Choroid plexus epithelial cell (primary cell): ENCODE measurements around the gene NDUFC1.

Experiments used
- DNase-seq: peaks from one replicate; pipeline ENCODE4 v3.0.0-alpha.2; 2010; ENCODE audit warnings: low read depth
- H3K4me3 ChIP-seq: 2 replicates; pipeline ENCODE4 v1.5.1; 2011; ENCODE audit warnings: low read depth, mild to moderate bottlenecking, control low read depth, low read length, moderate library complexity
- TF ChIP-seq, protein P1 (sequence below): conservative IDR thresholded peaks from 2 replicates; pipeline ENCODE4 v1.5.1; 2011; ENCODE audit warnings: low read depth, mild to moderate bottlenecking, control low read depth, inconsistent platforms, low read length, moderate library complexity

Gene NDUFC1

DNA sequence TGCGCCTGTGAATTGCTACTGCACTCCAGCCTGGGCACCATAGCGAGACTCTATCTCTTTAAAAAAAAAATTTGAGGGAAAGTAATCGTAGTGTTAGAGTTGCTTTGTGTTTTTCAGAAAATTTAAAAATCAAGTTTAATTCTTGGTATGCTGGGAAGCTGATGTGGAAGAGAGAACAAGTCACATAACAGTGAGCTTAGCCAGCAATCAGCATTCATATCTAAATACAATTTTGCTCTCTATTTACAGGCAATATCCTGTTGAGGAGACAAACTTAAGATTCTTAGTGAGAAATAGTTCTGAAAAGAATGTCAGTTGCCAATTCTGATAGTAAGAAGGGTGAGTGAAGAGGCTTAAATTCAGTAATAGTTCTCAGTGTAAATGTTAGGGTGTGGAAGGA is 9.6 kb upstream of the NDUFC1 start:
- DNase-seq, result peak; percentile 18
- no peak overlapping the region for H3K4me3 ChIP-seq
- TF ChIP-seq, protein P1, sequence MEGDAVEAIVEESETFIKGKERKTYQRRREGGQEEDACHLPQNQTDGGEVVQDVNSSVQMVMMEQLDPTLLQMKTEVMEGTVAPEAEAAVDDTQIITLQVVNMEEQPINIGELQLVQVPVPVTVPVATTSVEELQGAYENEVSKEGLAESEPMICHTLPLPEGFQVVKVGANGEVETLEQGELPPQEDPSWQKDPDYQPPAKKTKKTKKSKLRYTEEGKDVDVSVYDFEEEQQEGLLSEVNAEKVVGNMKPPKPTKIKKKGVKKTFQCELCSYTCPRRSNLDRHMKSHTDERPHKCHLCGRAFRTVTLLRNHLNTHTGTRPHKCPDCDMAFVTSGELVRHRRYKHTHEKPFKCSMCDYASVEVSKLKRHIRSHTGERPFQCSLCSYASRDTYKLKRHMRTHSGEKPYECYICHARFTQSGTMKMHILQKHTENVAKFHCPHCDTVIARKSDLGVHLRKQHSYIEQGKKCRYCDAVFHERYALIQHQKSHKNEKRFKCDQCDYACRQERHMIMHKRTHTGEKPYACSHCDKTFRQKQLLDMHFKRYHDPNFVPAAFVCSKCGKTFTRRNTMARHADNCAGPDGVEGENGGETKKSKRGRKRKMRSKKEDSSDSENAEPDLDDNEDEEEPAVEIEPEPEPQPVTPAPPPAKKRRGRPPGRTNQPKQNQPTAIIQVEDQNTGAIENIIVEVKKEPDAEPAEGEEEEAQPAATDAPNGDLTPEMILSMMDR, result no peak

DNA sequence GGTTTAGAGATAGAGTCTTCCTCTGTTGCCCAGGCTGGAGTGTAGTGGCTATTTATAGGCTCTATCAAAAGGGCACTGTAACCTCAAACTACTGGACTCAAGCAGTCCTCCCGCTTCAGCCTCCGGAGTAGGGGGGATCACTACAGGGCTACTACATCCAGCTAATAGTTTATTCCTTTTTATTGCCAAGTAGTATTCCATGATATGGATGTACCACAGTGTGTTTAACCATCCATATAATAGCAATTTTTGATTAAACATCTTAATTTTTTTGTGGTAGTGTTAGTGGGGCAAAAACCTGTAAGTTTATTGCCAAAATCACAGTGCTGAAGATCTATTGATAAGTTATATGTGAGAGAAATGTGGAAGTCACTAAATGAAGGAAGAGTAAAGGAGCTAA is 2.6 kb upstream of the NDUFC1 start:
- TF ChIP-seq, protein P1, result no peak
- no peak overlapping the region for H3K4me3 ChIP-seq
- DNase-seq, result no peak

DNA sequence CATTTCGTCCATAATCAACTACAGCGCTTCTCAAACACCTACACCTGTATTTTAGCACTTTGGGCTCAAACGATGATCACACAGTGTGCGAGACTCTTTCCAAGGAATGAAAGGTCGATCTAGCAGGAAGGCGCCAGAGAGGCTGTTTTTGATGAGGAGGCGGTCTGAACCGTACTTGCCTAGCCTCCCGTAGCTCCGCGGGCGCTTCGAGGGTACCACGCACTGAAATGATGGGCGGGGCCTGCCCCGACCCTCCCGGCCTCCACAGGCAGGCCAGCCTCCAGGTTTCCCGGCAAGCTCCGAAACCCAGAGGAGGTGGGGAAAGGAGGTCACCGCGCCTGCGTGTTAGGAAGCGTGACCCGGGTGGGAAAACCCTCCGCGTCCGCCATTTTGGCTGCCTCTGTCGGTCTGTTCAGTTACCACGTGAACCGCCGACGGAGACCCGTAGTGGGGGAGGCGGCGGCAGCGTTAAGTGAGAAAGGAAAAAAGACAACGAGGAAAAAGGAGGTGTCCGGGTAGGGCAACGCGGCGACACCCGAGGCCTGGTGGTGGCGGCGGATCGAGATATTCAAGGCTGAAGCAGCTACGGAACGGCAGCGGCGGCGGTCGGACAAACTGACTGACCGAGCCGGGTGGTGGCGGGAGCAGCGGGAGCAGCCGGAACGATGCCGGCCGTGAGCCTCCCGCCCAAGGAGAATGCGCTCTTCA is 1.0 kb downstream of the NDUFC1 start, which contains the start of gene NAA15:
Gene NAA15 (plus strand): TSS at position 393 of the 708 bp plus-strand sequence. CDS start 273 bp downstream, at position 666.
- TF ChIP-seq, protein P1, result peak; percentile 9
- H3K4me3 ChIP-seq, result peak within 1 kb of the TSS; percentile 98

DNA sequence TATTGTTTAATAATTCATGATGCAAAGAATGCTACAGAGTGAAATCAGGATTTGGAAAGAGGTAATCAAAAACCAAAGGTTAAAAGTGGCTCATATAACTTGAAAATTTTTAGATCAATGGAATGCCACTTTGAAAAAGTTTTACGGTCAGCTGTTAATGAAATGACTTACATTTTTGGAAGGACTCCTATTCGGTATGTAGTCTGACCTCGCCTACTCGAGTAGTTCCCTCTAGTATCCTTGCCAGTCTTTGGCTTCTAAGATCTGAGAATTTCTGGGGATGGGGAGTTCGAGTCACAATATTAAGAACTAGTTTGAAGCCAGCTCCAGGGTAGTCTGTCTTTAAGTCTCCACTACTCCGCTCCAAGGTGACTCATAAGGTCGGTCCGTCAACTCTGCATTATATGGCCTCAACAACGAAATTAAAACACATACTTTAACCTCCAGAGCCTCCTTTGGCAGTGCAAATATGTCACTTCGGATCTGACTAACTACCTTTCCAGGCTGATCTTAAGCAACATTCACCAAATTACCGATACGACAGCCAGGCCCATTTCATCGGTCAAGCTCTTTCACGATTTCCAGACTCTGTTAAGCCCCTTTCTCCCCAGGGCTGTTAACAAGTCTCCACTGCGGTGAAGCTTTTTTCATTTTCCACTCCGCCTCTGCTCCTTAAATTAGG is 1.7 kb downstream of the NDUFC1 start:
- TF ChIP-seq, protein P1, result no peak
- peak; percentile 75 for DNase-seq
- H3K4me3 ChIP-seq, result peak overlapping the region; percentile 98

More for the DNA sequence above, 1.0 kb downstream of the NDUFC1 start, which contains the start of gene NAA15:
- DNase-seq, result peak; percentile 98

DNA sequence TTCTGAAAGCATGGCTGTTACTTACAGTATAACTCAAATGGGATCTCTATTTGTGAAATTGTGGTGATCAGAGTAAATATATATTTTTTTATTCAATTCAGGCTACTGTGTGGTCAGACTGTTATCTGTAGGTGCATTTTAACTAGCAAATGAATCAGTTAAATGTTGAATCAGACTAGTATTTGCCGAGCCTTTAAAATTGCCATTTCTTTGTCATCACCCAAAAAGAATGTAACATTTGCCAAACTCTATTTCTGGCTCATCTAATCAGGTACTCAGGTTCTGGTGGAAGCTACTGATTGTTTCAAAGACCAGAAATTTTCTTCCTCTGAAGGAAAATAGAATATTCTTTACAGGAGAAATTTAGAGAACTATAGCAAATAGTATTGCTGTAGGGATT is 2.7 kb downstream of the NDUFC1 start:
- H3K4me3 ChIP-seq, result peak overlapping the region; percentile 9
- DNase-seq, result no peak
- TF ChIP-seq, protein P1, result no peak

DNA sequence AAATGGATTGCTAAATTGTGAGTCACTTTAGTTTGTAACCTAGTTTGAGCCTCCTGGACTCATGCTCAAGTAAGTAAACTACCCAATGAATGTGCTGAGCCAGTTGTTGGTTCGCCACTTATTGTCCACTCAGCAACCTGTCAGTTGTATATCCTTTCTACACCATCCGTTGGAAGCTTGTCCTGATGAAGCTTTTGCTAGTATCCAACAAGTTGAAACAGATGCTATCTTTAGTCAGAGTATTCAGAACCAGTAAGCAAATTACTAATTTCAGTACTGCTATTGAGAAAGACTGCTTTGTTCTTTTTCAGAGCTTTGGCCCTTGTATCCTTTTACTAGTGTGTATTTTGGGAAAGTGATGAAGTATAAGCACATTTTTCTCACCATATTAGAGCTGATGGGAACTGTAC is 5.3 kb downstream of the NDUFC1 start:
- peak; percentile 31 for DNase-seq
- TF ChIP-seq, protein P1, result no peak
- no peak overlapping the region for H3K4me3 ChIP-seq

DNA sequence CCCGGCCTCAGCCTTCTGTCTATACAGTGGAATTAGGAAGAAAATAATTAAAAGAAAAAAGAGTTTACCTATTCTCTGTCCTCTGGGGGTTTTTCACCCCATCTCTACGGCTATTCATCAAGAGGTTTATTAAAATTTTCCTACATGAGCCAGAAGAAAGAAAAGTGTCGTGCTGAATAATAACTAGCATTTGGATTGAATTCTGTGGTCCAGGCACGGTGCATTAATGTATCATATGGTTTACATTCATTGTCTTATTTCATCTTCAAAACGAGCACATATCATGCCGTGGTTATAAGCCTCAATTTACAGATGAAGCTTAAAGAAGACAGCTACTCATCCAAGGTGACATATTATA is 6.4 kb downstream of the NDUFC1 start:
- TF ChIP-seq, protein P1, result no peak
- peak overlapping the region; percentile 92 for H3K4me3 ChIP-seq
- DNase-seq, result no peak
